HG03575 (cell line): ENCODE results near the gene AQP2.

Source experiments
- ATAC-seq: cut with Tn5 transposase; IDR thresholded peaks from one replicate; pipeline ENCODE4 v1.9.1; 2021; ENCODE audit not compliant: unreplicated experiment, insufficient number of reproducible peaks, low FRiP score; ENCODE audit errors: extremely low read depth

AQP2 gene, protein sequence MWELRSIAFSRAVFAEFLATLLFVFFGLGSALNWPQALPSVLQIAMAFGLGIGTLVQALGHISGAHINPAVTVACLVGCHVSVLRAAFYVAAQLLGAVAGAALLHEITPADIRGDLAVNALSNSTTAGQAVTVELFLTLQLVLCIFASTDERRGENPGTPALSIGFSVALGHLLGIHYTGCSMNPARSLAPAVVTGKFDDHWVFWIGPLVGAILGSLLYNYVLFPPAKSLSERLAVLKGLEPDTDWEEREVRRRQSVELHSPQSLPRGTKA

DNA sequence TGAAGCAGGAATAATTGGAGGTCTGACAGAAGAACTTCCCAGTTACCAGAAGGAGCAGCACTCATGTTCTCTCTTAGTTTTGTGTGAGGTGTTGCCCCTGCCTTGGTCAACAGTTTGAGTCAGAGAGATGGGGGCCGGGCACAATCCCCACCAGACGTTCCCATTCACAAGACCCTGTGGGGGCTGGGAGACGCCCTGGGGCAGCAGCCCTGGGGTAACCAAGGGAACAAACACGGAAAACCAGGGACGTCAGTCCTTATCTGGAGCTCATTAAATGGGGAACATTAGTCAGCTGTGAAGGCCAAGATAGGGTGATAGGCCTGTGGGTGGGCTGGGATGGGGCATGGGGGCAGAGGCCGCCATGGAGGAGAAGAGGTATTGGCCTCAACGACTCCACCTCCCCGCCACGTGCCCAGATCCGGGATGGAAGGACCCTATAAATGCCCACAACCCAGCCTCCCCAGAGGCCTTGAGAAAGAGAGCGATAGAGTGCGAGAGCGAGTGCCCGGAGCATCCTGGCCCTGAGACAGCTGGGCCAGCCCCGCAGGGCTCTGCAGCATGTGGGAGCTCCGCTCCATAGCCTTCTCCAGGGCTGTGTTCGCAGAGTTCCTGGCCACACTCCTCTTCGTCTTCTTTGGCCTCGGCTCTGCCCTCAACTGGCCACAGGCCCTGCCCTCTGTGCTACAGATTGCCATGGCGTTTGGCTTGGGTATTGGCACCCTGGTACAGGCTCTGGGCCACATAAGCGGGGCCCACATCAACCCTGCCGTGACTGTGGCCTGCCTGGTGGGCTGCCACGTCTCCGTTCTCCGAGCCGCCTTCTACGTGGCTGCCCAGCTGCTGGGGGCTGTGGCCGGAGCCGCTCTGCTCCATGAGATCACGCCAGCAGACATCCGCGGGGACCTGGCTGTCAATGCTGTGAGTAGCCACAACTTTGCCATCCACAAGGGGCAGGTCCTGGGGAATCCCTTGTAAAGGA lies at the start of gene AQP2:
AQP2 (plus strand) TSS at position 465 of the 979 bp plus-strand sequence; CDS start at position 559, 94 bp downstream.
- ATAC-seq = no peak

DNA sequence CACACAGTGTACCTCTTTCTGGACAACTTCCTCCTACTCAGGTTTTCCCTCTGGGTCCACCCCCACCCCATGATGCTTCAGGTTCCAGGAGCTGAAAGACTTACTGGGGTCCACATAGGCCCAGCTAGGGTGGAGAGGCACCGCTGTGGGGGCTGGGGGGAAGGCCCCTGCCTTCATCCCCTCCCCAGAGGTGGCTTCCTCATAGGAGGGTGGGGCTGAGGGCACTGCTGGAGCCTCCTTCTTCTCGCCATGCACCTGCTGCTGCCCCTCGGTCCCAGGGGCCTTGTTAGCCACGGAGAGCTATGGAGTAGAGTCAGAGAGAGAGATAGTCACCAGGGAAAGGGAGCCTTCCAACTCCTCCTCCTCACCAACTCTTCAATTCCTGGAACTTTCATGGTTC lies 49.5 kb upstream of the AQP2 start:
- ATAC-seq = no peak

DNA sequence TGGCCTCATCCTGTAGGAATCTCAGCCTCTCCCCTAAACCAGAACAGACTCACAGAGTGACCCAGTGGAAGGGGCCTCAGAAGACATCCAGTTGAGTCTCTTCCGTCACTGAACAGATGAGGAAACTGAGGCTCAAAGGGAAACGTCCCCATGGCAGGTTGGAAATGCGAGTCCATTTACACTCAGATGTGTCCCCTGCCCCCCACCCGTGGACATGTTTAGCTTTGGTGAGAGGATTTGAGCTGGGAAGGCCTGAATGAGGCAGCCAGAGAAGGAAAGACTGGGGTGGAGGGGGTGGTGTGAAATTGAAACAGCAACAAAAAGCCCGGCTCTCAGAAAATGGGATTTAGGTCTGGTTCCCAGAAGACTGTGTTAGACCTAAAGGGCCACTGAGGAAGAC lies 48.6 kb upstream of the AQP2 start:
- ATAC-seq = no peak

DNA sequence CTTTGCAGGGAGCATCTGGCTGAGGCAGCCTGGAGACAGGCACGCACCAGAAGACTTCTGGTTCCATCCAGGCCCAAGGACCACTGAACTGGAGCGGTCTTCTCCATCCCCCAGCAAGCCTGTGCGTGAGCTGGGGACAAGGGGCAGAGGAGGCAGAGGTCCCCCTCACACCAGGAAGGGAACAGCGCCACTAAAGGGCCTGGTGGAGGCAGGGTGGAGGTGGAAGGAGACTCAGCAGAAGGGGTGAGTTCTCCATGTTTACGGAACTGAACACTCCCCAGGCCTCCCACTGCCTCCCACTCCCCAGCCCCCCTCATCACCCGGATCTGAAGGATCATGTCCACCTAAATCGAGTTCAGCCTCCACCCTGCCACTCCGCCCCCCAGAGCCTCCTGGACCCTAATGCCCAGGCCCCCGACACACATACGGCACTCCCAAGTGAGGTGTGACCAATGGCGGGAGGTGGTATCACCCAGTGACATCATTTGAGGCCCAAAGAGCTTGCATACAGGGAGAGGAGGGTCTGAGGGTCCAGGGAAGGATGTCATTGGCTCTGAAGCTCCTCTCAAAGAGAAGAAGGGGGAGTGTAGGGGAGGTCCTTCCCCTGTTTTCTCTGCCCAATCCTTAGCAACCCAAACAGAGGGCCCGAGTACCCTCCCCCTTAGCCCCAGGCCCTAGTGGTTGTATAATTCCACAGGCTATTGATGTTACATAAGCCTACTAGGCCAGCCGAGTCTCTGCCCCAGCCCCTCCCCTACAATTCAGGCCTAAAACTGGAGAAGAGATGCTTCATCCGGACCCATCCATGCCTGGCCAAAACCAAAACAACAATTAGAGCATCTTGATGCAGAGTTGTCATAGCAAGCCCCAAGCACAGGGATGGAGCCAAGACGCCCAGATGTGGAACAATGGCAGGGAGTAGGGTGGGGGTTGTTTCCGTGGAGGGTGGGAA lies 47.9 kb upstream of the AQP2 start:
- ATAC-seq = no peak

DNA sequence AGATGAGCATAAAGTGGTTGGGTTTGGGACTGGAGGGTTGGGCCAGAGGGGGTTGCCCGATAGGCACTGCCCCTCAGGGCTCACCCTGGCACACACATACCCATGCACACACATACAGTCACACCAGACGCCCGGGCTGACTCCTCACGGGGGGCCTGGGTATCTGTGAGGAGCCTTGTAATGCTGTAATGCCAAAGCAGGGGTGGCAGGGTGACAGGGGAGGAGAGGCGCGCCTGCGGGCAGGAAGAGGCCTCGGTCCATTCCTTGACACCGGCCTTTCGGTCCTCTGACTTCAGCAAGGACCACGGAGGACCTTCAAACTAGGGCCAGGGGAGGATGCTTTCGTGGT lies 47.2 kb upstream of the AQP2 start:
- no peak for ATAC-seq

DNA sequence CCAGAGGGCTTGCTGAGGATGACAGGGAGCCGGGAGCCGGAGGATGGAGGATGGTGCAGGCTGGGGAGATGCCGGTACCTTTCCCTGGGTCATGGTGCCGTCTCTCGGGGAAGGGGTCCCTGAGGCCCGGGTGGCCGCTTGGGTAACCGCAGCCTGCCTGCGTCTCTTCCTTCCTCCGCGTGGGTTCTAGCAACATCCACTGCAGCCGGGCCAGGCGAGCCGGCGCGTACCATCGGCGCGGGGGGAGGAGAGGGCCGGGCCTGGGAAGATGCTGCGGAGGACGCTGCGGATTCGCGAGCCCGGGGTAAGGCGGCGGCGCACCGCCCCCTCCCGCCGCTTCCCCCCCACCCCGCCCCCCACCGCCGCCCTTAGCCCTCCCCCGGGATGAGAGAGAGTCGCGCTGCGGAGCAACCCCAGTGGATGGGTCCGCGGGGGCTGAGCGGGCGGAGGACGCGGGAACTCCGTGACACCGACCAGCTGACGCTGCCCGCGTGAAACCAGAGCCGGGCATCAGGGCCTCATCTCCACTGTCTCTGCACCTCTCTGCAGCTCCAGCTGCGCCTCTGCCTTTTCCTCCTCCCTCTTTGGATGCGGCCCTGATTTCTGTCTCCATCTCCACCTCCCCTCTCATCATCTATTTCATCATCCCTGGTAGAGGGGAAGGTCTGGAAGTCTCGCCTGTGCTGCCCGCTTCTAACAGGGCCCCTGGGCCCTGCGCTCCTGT lies 46.7 kb upstream of the AQP2 start, which contains the start of gene FAIM2:
FAIM2 (minus strand) TSS at position 201 of the 724 bp plus-strand sequence; CDS start at position 93, 108 bp downstream.
- no peak for ATAC-seq

DNA sequence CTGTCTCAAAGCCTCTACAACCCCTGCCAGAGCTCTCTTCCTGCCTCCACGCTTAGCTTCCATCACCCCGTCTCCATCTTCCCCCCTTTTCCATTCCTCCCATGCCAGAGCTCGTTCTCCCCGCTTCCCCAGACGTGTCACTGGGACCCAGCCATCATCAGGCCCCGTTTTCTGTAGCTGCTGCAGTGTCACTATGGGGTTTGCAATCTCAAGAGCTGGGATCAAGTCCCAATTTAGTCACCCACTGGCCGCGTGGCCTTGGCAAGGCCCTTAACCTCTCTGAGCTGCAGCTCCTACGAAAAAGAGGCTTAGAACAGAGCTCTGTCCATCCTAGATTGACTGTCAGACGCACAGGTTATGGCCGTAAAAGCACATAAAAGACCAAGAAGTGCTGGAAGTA lies 45.9 kb upstream of the AQP2 start:
- ATAC-seq = no peak

DNA sequence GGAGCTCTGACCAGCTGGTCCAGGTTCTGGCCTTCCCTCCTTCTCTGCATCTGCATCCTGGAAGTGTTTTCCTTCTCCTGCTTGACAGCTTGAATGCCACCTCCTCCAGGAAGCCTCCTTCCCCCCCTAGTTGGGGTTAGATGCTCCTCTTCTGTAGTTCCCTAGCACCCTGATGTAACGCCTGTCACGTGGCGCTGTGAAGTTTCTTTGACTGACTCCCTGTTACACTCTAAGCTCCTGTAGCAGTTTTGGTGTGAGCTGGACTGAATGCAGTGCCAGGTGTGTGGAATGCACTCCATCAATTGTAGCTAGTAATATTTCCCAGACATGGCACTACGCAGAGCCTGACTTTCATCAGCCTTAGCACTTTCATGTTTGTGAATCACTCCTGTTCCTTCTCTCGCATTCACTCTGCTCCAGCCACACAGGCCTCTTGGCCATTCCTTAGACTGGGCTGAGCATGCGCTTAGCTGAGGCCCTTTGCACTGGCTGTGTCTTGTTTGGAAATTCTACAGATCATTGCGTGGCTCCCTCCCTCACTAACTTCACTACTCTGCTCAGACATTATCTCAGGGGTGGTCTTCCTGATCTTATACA lies 44.7 kb upstream of the AQP2 start:
- ATAC-seq = no peak

DNA sequence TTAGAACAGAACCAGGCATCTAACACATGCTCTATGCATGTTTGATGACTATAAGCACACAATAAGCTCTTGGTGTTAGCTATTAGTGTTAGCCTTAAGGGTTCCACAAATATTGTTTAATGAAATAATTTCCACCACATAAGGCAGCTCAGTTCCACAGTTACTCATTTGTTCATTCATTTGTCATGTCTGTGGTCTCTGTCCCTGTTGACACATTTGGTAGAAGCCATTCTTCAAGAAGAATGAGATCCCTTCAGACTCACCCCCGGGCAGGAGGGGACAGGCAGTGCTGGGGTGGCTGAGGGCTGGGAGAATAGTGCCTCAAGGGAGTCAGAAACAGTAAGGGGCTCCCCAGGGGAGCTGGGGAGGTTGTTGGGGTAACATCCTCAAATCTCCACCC lies 43.2 kb upstream of the AQP2 start:
- ATAC-seq = no peak

DNA sequence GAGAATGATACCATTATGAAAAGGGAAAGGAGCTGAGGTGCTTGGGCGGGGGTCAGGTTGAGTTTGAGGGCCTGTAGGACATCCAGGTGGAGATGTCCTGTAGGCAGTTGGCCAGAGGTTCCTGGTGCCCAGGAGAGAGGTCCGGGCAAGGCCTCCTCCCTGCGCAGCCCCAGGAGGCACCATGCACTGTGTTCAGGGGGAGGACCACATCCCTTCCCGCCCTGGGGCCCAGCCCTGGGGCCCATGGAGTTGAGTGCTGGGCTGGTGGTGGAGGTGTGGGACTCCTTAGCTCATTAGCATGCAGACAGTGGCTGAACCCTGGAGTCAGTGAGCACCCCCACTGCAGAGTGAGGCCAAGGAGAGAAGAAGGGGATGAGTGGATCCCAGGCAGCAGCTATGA lies 41.2 kb upstream of the AQP2 start:
- no peak for ATAC-seq

DNA sequence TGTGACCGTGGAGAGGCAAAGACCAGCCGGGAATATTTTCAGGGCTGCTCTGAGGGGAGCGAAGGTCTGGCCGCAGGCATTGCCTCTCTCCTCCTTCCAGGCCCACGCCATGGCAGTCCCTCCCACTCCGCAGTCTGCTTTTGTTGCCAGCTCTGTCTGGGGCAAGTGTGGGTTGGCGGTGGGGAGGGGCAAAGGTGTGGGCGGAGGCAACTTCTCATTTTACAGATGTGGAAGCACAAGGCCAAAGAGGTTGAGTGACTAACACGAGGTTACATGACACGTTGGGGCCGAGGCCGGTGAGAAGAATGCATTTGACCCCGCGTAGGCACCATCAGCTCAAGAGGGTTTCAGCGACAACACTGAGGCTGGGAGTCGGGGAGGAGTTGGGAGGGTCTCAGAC lies 40.7 kb upstream of the AQP2 start:
- ATAC-seq = no peak

DNA sequence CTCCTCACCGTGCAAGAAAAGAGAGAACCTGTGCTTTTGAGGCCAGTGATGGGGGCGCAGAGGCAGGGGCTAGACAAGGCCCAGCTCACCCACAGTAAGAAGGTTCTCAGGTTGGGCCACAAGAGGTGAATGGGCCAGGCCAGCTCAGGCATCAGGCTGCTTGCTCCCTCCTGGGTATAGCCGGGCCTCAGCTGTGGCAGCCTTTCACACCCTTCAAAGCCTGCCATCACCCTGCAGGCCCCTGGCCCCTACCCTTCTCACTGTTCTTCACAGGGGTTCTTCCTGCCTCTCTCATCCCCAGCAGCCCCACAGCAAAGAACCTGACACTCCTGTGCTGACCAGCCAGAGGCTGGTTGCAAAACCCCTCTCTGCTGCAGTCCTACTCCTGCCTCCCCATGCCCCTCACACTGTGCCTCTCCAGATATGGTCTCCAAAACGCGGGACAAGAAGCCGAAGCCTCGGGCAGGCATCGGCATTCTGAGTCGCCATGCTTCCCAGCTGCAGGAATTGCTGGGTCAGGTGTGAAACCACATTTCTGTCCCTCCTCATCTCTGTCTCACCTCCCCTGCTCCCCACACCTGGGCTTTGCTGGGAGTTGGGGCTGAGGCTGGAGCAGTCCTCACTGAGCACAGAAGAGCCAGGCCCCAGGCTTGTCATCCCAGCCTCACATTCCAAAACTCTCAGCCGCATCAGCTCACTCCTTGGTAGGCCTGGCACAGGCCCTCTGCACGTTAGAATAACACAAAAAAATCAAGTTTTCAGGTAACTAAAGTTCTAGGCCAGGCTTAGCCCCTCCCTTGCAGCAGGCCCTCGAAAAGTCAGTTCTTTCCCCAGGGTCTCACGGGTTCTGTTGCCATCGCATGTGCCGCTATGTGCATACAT lies 40.0 kb upstream of the AQP2 start:
- ATAC-seq = no peak

DNA sequence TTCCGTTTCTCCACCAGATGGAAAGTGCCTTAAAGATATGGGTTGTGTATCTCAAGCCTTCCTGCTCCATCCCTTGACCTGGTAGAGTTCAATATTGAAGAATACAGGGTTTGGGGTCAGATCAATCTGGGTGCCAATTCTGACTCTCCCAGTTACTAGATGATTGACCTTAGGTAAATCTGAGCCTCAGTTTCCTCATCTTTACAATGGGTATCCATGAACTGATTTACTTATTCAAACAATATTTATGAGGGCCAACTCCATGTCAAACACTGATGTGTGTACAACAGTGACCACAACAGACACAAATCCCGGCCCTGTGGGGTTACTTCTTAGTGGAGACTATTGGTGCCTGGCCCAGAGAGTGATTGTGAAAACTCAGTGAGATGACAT lies 39.3 kb upstream of the AQP2 start:
- no peak for ATAC-seq

DNA sequence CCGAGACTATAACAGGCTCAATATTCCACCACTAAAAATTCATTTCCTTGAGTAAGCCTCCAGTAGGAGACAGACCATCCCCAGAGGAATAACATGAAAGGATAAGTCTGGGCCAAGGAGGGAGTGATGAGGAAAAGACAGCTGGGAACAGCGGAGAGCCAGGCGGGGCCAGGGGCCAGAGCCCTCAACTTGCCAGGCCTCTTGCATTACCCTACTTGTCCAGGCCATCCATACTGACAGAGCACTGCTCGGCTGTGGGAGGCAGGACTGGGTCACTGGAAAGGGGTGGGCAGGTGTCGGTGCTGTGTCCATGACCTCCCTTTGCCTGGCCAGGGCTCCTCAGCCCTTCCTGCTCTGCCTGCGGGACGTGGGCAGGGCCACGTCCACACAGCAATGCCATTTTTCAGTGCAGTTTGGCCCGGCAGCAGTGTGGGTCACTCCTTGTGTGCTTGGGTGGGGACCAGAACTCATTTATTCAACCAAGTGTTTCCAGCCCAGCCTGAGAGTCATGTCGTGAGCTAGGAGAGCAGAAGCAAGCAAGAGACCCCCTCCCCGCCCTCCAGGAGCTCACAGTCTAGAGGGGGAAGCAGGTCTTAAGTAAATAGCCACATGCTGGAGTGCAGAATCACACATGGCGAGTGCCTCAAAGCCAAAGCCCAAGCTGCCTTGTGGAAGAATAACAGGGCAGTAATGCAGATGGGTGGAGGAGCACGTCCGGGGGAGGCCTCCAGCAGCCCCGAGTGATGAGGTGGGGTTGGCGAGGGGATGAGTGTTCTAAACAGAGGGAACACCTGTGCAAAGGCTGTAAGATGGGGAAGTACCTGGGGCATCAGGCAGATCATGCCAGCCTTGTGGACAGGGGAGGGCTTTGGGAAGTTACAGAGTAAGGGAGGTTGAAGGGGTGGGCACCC lies 37.9 kb upstream of the AQP2 start:
- no peak for ATAC-seq

DNA sequence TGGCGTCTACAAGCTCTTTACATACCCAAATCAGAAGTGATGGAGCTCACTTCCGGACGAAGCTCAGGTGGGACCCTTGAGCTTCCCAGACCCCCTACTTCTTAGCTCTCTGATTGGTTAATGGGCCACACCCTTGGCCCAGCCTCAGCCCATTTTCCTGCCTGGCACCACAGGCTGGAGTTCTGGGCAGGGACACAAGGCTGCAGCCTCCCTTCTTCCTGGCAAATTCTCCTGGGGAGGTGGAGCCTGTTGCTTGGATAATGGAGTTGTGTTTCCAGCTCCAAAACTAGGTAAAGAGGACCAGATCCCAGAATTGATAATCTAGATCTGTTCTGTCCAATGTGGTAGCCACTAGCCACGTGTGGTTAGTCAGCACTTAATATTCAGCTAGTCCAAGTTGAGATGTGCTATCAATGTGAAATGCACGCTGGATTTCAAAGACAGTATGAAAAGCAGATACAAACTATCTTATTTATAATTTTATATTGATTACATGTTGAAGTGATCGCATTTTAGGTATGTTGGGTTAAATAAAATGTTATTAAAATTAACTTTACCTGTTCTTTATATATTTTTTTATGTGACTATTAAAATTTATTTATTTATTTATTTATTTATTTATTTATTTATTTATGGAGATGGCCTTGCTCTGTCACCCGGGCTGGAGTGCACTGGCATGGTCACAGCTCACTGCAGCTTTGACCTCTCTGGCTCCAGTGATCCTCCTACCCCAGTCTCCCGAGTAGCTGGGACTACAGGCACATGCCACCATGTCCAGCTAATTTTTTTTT lies 34.2 kb upstream of the AQP2 start:
- no peak for ATAC-seq
